Upper lobe of left lung (tissue), 4 donors: Measurements from ENCODE around the gene DLG4.

Experiments
- EP300 ChIP-seq, 4 donors: sonication (generic); formaldehyde crosslinking; IDR thresholded peaks; one replicate each; pipeline ENCODE4 v1.5.1; 2017; ENCODE audit warnings: antibody characterized with exemption in 4 of 4, control low read depth in 2 of 4
- POLR2A ChIP-seq, 4 donors: fragments of 450-650 bp; IDR thresholded peaks; one replicate each; pipeline ENCODE4 v1.5.1; 2016 to 2017; ENCODE audit warnings: antibody characterized with exemption in 4 of 4, mild to moderate bottlenecking in 2 of 4
- POLR2AphosphoS5 ChIP-seq, 2 donors: sonication (generic); formaldehyde crosslinking; IDR thresholded peaks; one replicate each; pipeline ENCODE4 v1.5.1; 2017; ENCODE audit warnings: antibody characterized with exemption in 2 of 2
- TF ChIP-seq, protein P1 (sequence below), 6 experiments: fragments of 450-650 bp in 4 of 6; fragments of 200-600 bp in 2 of 6; sonication (generic) in 2 of 6; IDR thresholded peaks; one replicate each; pipeline ENCODE4 v1.5.1; 2016 to 2019; ENCODE audit warnings: antibody characterized with exemption in 6 of 6

DNA sequence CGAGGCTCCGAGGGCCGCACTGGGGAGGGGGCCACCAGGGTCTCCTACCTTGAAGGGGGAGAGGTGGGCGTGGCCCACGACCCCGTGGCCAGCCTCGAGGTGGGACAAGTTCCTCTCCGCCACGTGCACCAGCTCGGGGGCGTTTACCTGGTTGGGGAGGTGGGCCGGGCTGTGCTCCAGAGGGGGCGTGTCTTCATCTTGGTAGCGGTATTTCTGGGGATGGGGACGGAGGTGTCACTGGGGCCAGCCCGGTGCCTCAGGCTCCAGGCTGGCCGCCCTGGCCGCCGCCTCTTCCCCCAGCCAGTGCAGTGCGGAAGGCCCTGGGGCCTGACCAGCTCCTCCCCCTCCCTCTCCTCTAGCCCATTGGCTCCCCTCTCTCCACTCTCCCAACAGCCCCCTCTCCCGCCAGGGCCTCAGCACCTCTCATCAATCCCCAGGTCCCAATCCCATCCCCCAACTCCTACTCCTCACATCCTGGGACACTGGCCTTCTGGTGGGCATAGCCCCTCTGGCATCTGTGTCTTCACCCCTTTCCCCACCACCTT is 11.5 kb downstream of the DLG4 start:
- TF ChIP-seq, protein P1, sequence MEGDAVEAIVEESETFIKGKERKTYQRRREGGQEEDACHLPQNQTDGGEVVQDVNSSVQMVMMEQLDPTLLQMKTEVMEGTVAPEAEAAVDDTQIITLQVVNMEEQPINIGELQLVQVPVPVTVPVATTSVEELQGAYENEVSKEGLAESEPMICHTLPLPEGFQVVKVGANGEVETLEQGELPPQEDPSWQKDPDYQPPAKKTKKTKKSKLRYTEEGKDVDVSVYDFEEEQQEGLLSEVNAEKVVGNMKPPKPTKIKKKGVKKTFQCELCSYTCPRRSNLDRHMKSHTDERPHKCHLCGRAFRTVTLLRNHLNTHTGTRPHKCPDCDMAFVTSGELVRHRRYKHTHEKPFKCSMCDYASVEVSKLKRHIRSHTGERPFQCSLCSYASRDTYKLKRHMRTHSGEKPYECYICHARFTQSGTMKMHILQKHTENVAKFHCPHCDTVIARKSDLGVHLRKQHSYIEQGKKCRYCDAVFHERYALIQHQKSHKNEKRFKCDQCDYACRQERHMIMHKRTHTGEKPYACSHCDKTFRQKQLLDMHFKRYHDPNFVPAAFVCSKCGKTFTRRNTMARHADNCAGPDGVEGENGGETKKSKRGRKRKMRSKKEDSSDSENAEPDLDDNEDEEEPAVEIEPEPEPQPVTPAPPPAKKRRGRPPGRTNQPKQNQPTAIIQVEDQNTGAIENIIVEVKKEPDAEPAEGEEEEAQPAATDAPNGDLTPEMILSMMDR (IDR thresholded peaks at IDR 0.05) = no peak
- no peak for TF ChIP-seq POLR2A (IDR thresholded peaks at IDR 0.05)
- TF ChIP-seq EP300 (IDR thresholded peaks at IDR 0.05) = no peak
- TF ChIP-seq POLR2AphosphoS5 (IDR thresholded peaks at IDR 0.05) = no peak
